Thoracic aorta (tissue), 2 donors: ENCODE measurements around the gene RAB35. TPM values are rescaled to one million over a fixed set of nuclear protein-coding genes. Genes with fewer than 3 reads are reported as not detected.

Source experiments
- ATAC-seq: fragments of 150-250 bp; one replicate; pipeline ENCODE4 v1.8.0; 2017; ENCODE audit warnings: low read depth; ENCODE audit not compliant: insufficient number of reproducible peaks, low FRiP score
- DNase-seq: peaks from one replicate; pipeline ENCODE4 v3.0.0-alpha.2; 2020; ENCODE audit warnings: low spot score
- H3K27ac ChIP-seq, 2 donors: fragments of 200-600 bp; sonication (generic); 1 replicate in 1 of 2; 2 replicates in 1 of 2; pipeline ENCODE4 v1.5.1; 2016; ENCODE audit warnings: mild to moderate bottlenecking in 2 of 2, moderate library complexity in 2 of 2
- H3K27me3 ChIP-seq: fragments of 200-600 bp; sonication (generic); replicated peaks from 2 replicates; pipeline ENCODE4 v1.6.0; 2016; ENCODE audit warnings: mild to moderate bottlenecking; ENCODE audit not compliant: insufficient read depth
- H3K36me3 ChIP-seq: fragments of 200-600 bp; sonication (generic); one replicate; pipeline ENCODE4 v1.5.1; 2016
- H3K4me1 ChIP-seq, 2 donors: fragments of 200-600 bp; sonication (generic); 1 replicate in 1 of 2; 2 replicates in 1 of 2; pipeline versions ENCODE4 v1.5.1 to v1.6.0; 2016; ENCODE audit warnings: low read depth in 2 of 2, mild to moderate bottlenecking in 1 of 2; ENCODE audit not compliant: control insufficient read depth in 1 of 2
- H3K4me3 ChIP-seq: fragments of 200-600 bp; sonication (generic); 2 replicates; pipeline ENCODE4 v1.5.1; 2016; ENCODE audit warnings: mild to moderate bottlenecking
- H3K9me3 ChIP-seq: fragments of 200-600 bp; sonication (generic); 2 replicates; pipeline ENCODE4 v1.5.1; 2016
- CTCF ChIP-seq: fragments of 200-600 bp; sonication (generic); IDR thresholded peaks from one replicate; pipeline ENCODE4 v1.5.1; 2019; ENCODE audit warnings: antibody characterized with exemption
- total RNA-seq, 2 donors: library from RNA; depleted of rRNA; stranded (reverse); fragments of >200 nt; gene quantifications; one replicate each; pipeline versions ENCODE4 v1.1.0 to v1.2.3, GENCODE V29; 2016

RAB35 gene
- total RNA-seq, 2 donors from 2014 or later = 23.2 to 30.3 TPM

- TF ChIP-seq CTCF = no peak
- Histone ChIP-seq H3K27me3 (no peaks in the 10 kb centered on the region), H3K9me3 (no peaks in the 10 kb centered on the region), H3K4me3 (peak overlapping the region; percentile 12), H3K27ac (peak overlapping the region in 1 of 2 donors; percentile 25), H3K4me1 (peaks cover 17 to 27% of the 10 kb centered on the region in 2 donors), H3K36me3 (peaks cover 54% of the 10 kb centered on the region)
- DNase-seq (no peak), ATAC-seq (no peak)
These were observed 15.4 kb downstream of the RAB35 start for GRCh38 chr12:120101182-120101581.

GRCh38 chr12:120100630-120101029, 15.9 kb downstream of the RAB35 start:
- no peak for ATAC-seq
- H3K4me1 ChIP-seq = peaks cover 17 to 27% of the 10 kb centered on the region in 2 donors
- H3K27me3 ChIP-seq = no peaks in the 10 kb centered on the region
- peaks cover 55% of the 10 kb centered on the region for H3K36me3 ChIP-seq
- H3K4me3 ChIP-seq = peak overlapping the region; percentile 12
- no peak for TF ChIP-seq CTCF
- H3K27ac ChIP-seq = peak overlapping the region in 1 of 2 donors; percentile 25
- peak; percentile 64 for DNase-seq
- H3K9me3 ChIP-seq = no peaks in the 10 kb centered on the region

- Histone ChIP-seq H3K27ac (no peak overlapping the region), H3K36me3 (peaks cover 57% of the 10 kb centered on the region), H3K4me1 (peaks cover 17 to 27% of the 10 kb centered on the region in 2 donors), H3K27me3 (no peaks in the 10 kb centered on the region), H3K4me3 (no peak overlapping the region), H3K9me3 (no peaks in the 10 kb centered on the region)
- no peak for ATAC-seq
- DNase-seq = no peak
- TF ChIP-seq CTCF = no peak
These were observed 16.8 kb downstream of the RAB35 start for GRCh38 chr12:120099738-120100137.

GRCh38 chr12:120098756-120099470, 17.6 kb downstream of the RAB35 start:
- Histone ChIP-seq H3K27ac (no peak overlapping the region), H3K4me3 (no peak overlapping the region), H3K9me3 (no peaks in the 10 kb centered on the region), H3K36me3 (peaks cover 58% of the 10 kb centered on the region), H3K4me1 (peaks cover 17 to 27% of the 10 kb centered on the region in 2 donors), H3K27me3 (no peaks in the 10 kb centered on the region)
- no peak for TF ChIP-seq CTCF
- no peak for ATAC-seq
- DNase-seq = no peak

GRCh38 chr12:120096671-120097202, 19.8 kb downstream of the RAB35 start:
- DNase-seq (no peak), ATAC-seq (no peak)
- Histone ChIP-seq H3K27me3 (no peaks in the 10 kb centered on the region), H3K4me1 (peaks cover 11 to 19% of the 10 kb centered on the region in 2 donors), H3K4me3 (no peak overlapping the region), H3K36me3 (peaks cover 46% of the 10 kb centered on the region), H3K27ac (no peak overlapping the region), H3K9me3 (no peaks in the 10 kb centered on the region)
- TF ChIP-seq CTCF = no peak
